Measurements from ENCODE around the gene LRRC74A. TPM values are rescaled to one million over a fixed set of nuclear protein-coding genes. Genes with fewer than 3 reads are reported as not detected.
"Not testable (repeated sequence)": the region's sequence is repeated elsewhere in the genome, so short reads cannot be mapped to it uniquely, and the experiment has no call there.

The LRRC74A gene
- total and polyA plus RNA-seq, 8 donors, result 0.07 TPM; not detected in 7

- ATAC-seq (no peak), FAIRE-seq (no peak), DNase-seq (no peak)
- no peaks in the 10 kb centered on the region for H3K9me3 ChIP-seq
- H3K27me3 ChIP-seq, result no peaks in the 10 kb centered on the region
- 62 to 80% methylated on average over 4 of the region's 4 CpGs for WGBS, 2 donors
- no peak for TF ChIP-seq CTCF (IDR thresholded peaks at IDR 0.05)
- intact Hi-C loops (cut with DNase I), result loop anchor here in 2 of 3 donors (5.0 to 10.0 kb wide), 2 partner anchors 147 to 154 kb away; no protein-coding TSS in a partner anchor
- no peaks in the 10 kb centered on the region for H3K36me3 ChIP-seq
- H3K4me3 ChIP-seq, result no peak overlapping the region
- H3K4me1 ChIP-seq, result peaks cover 5 to 6% (median 5%) of the 10 kb centered on the region in 3 donors
- no peak overlapping the region for H3K27ac ChIP-seq
These were observed 84.2 kb downstream of the LRRC74A start for GRCh38 chr14:76910371-76910890.

GRCh38 chr14:76911473-76911872 lies 85.3 kb downstream of the LRRC74A start:
- 13 to 25% methylated on average over 1 of the region's 1 CpG for WGBS, 2 donors
- no peak for DNase-seq
- intact Hi-C loops (cut with DNase I), result loop anchor here in 2 of 3 donors (5.0 to 10.0 kb wide), 2 partner anchors 146 to 153 kb away; no protein-coding TSS in a partner anchor

GRCh38 chr14:76914533-76915081 lies 88.4 kb downstream of the LRRC74A start:
- not testable (repeated sequence) for DNase-seq, H3K27me3 ChIP-seq, H3K27ac ChIP-seq, ATAC-seq, H3K9me3 ChIP-seq, FAIRE-seq, H3K4me3 ChIP-seq, H3K36me3 ChIP-seq
- intact Hi-C loops (cut with DNase I), result loop anchor here in 2 of 3 donors (5.0 to 10.0 kb wide), 2 partner anchors 143 to 150 kb away; no protein-coding TSS in a partner anchor
- WGBS, 2 donors, result 71 to 73% methylated on average over 8 of the region's 8 CpGs
- H3K4me1 ChIP-seq, result peaks cover 27 to 31% (median 31%) of the 10 kb centered on the region in 3 donors

More at GRCh38 chr14:76911473-76911872, 85.3 kb downstream of the LRRC74A start:
- H3K9me3 ChIP-seq, result no peaks in the 10 kb centered on the region
- ATAC-seq, result peak in 1 of 4 donors; percentile 11
- no peak for TF ChIP-seq CTCF (IDR thresholded peaks at IDR 0.05)
- FAIRE-seq, result no peak
- no peaks in the 10 kb centered on the region for H3K27me3 ChIP-seq
- no peaks in the 10 kb centered on the region for H3K36me3 ChIP-seq
- peaks cover 5 to 6% (median 5%) of the 10 kb centered on the region in 3 donors for H3K4me1 ChIP-seq
- H3K4me3 ChIP-seq, result no peak overlapping the region
- peak overlapping the region in 1 of 4 donors; percentile 5 for H3K27ac ChIP-seq

- TF ChIP-seq CTCF (IDR thresholded peaks at IDR 0.05), result no peak
- Histone ChIP-seq H3K4me3 (no peak overlapping the region), H3K27ac (no peak overlapping the region), H3K27me3 (no peaks in the 10 kb centered on the region), H3K4me1 (peaks cover 34 to 41% (median 37%) of the 10 kb centered on the region in 3 donors), H3K36me3 (no peaks in the 10 kb centered on the region), H3K9me3 (no peaks in the 10 kb centered on the region)
- FAIRE-seq (no peak), DNase-seq (no peak), ATAC-seq (no peak)
- intact Hi-C loops (cut with DNase I), result loop anchor here in 1 of 3 donors (10.0 kb wide), 1 partner anchor 149 kb away; no protein-coding TSS in a partner anchor
- WGBS, 2 donors, result 85 to 86% methylated on average over 15 of the region's 15 CpGs
These were observed 90.0 kb downstream of the LRRC74A start for GRCh38 chr14:76916040-76916715.

GRCh38 chr14:76917158-76917596 lies 91.0 kb downstream of the LRRC74A start:
- TF ChIP-seq CTCF (IDR thresholded peaks at IDR 0.05), result peak in 3 of 4 donors; percentile 16 to 35 (median 16)
- FAIRE-seq (no peak), DNase-seq (peak in 3 of 6 donors; percentile 43 to 61 (median 53)), ATAC-seq (no peak)
- Histone ChIP-seq H3K27me3 (no peaks in the 10 kb centered on the region), H3K9me3 (no peaks in the 10 kb centered on the region), H3K4me3 (no peak overlapping the region), H3K4me1 (peaks cover 34 to 41% (median 37%) of the 10 kb centered on the region in 3 donors), H3K36me3 (no peaks in the 10 kb centered on the region), H3K27ac (peak overlapping the region; percentile 86 to 95 (median 90))
- intact Hi-C loops (cut with DNase I), result loop anchor here in 1 of 3 donors (10.0 kb wide), 1 partner anchor 148 kb away; no protein-coding TSS in a partner anchor
- 72 to 76% methylated on average over 7 of the region's 7 CpGs for WGBS, 2 donors

All from pancreas (tissue), 10 donors.